Activated CD8-positive, alpha-beta T cell treated with anti-CD3 and anti-CD28 coated beads, Interleukin-2, amount 10 ng/mL, durations not matched to agents 7 days and 5 days (primary cell): ENCODE data around the gene TSC22D4. TPM values are rescaled to one million over a fixed set of nuclear protein-coding genes. Genes with fewer than 3 reads are reported as not detected.

ENCODE experiments used
- ATAC-seq: fragments of 150-1000 bp; cut with Tn5 transposase; one replicate; pipeline ENCODE4 v1.10.0; 2021; ENCODE audit warnings: moderate library complexity
- CTCF ChIA-PET: fragments of 350-600 bp; sonication (Branson Sonifier 250); formaldehyde crosslinking; loops from one replicate; lab custom pipeline; 2021; ENCODE audit warnings: antibody characterized with exemption; lab: Charles Lee
- POLR2A ChIA-PET: fragments of 350-600 bp; sonication (Branson Sonifier 250); formaldehyde crosslinking; loops from one replicate; lab custom pipeline; 2021; ENCODE audit warnings: antibody characterized with exemption; lab: Charles Lee
- DNase-seq: peaks from one replicate; pipeline ENCODE4 v3.0.0-alpha.2; 2020
- H3K27ac Mint-ChIP-seq: one replicate; pipeline ENCODE4 v1.8.0; 2021; ENCODE audit warnings: mild to moderate bottlenecking, mixed read lengths
- H3K27me3 Mint-ChIP-seq: one replicate; pipeline ENCODE4 v1.8.0; 2021; ENCODE audit warnings: low read depth, mixed read lengths
- H3K36me3 Mint-ChIP-seq: one replicate; pipeline ENCODE4 v1.8.0; 2021; ENCODE audit warnings: low read depth, mixed read lengths
- H3K4me1 Mint-ChIP-seq: one replicate; pipeline ENCODE4 v1.8.0; 2021; ENCODE audit warnings: low read depth, mixed read lengths
- H3K4me3 Mint-ChIP-seq: one replicate; pipeline ENCODE4 v1.8.0; 2021; ENCODE audit warnings: mild to moderate bottlenecking, mixed read lengths
- H3K9me3 Mint-ChIP-seq: one replicate; pipeline ENCODE4 v1.8.0; 2022; ENCODE audit warnings: mixed read lengths; ENCODE audit not compliant: insufficient read depth
- total RNA-seq, 2 experiments: library from RNA; stranded (reverse); gene quantifications; one replicate each; pipeline ENCODE4 v1.2.3, GENCODE V29; 2021

Gene TSC22D4
- total RNA-seq, 2 experiments from 2014 or later: 129 to 132 TPM

GRCh38 chr7:100471021-100471420 is 8.0 kb downstream of the TSC22D4 start:
- CTCF ChIA-PET: interaction anchor here (0.8 to 4.9 kb wide), 4 partner anchors 9 to 255 kb away, joined by 3 to 47 read pairs (median 16); partner anchors contain the start of gene TSC22D4
- ATAC-seq: no peak

GRCh38 chr7:100469227-100470044 is 9.6 kb downstream of the TSC22D4 start:
- H3K4me3 Mint-ChIP-seq: no peak overlapping the region
- H3K27me3 Mint-ChIP-seq: no peaks in the 10 kb centered on the region
- peaks cover 44% of the 10 kb centered on the region for H3K36me3 Mint-ChIP-seq

More at GRCh38 chr7:100471021-100471420, 8.0 kb downstream of the TSC22D4 start:
- no peaks in the 10 kb centered on the region for H3K27me3 Mint-ChIP-seq
- peak overlapping the region; percentile 34 for H3K27ac Mint-ChIP-seq
- POLR2A ChIA-PET: no interaction called here
- DNase-seq: no peak
- peaks cover 54% of the 10 kb centered on the region for H3K36me3 Mint-ChIP-seq
- no peak overlapping the region for H3K4me3 Mint-ChIP-seq
- peaks cover 32% of the 10 kb centered on the region for H3K4me1 Mint-ChIP-seq
- H3K9me3 Mint-ChIP-seq: no peaks in the 10 kb centered on the region

GRCh38 chr7:100467638-100468373 is 11.2 kb downstream of the TSC22D4 start:
- DNase-seq (no peak), ATAC-seq (no peak)
- peaks cover 34% of the 10 kb centered on the region for H3K36me3 Mint-ChIP-seq
- peaks cover 7% of the 10 kb centered on the region for H3K4me1 Mint-ChIP-seq
- no peaks in the 10 kb centered on the region for H3K27me3 Mint-ChIP-seq
- CTCF ChIA-PET: interaction anchor here (2.2 to 4.9 kb wide), 2 partner anchors 12 to 91 kb away, joined by 18 to 47 read pairs; no protein-coding TSS in a partner anchor
- no peak overlapping the region for H3K4me3 Mint-ChIP-seq
- POLR2A ChIA-PET: interaction anchor here (0.6 kb wide), 1 partner anchor 27 kb away, joined by 3 read pairs; no protein-coding TSS in a partner anchor
- no peaks in the 10 kb centered on the region for H3K9me3 Mint-ChIP-seq
- H3K27ac Mint-ChIP-seq: no peak overlapping the region

More at GRCh38 chr7:100469227-100470044, 9.6 kb downstream of the TSC22D4 start:
- peaks cover 21% of the 10 kb centered on the region for H3K4me1 Mint-ChIP-seq
- ChIA-PET CTCF (interaction anchor here (0.7 to 4.9 kb wide), 15 partner anchors 9 to 383 kb away, joined by 3 to 47 read pairs (median 5); partner anchors contain the start of genes FBXO24, SLC12A9 and TSC22D4), POLR2A (interaction anchor here (2.1 kb wide), 1 partner anchor 90 kb away, joined by 5 read pairs; no protein-coding TSS in a partner anchor)
- ATAC-seq: peak; percentile 85
- H3K9me3 Mint-ChIP-seq: no peaks in the 10 kb centered on the region
- DNase-seq: peak; percentile 86
- peak overlapping the region; percentile 39 for H3K27ac Mint-ChIP-seq

GRCh38 chr7:100466653-100467605 is 12.1 kb downstream of the TSC22D4 start:
- Mint-ChIP-seq H3K4me3 (no peak overlapping the region), H3K27me3 (no peaks in the 10 kb centered on the region), H3K9me3 (no peaks in the 10 kb centered on the region), H3K4me1 (peaks cover 5% of the 10 kb centered on the region), H3K27ac (no peak overlapping the region), H3K36me3 (peaks cover 31% of the 10 kb centered on the region)
- ChIA-PET CTCF (interaction anchor here (4.9 kb wide), 1 partner anchor 92 kb away, joined by 47 read pairs; no protein-coding TSS in a partner anchor), POLR2A (no interaction called here)
- ATAC-seq: no peak
- DNase-seq: no peak

GRCh38 chr7:100465702-100466311 is 13.2 kb downstream of the TSC22D4 start:
- Mint-ChIP-seq H3K27me3 (no peaks in the 10 kb centered on the region), H3K9me3 (no peaks in the 10 kb centered on the region), H3K36me3 (peaks cover 37% of the 10 kb centered on the region), H3K4me3 (no peak overlapping the region), H3K4me1 (peaks cover 3% of the 10 kb centered on the region), H3K27ac (no peak overlapping the region)
- ChIA-PET POLR2A (interaction anchor here (1.3 kb wide), 1 partner anchor 10 kb away, joined by 3 read pairs; no protein-coding TSS in a partner anchor), CTCF (interaction anchor here (0.9 to 2.2 kb wide), 4 partner anchors 17 to 98 kb away, joined by 4 to 7 read pairs (median 6); no protein-coding TSS in a partner anchor)
- ATAC-seq (no peak), DNase-seq (no peak)

GRCh38 chr7:100465299-100465698 is 13.7 kb downstream of the TSC22D4 start:
- H3K27ac Mint-ChIP-seq: no peak overlapping the region
- H3K4me1 Mint-ChIP-seq: peaks cover 3% of the 10 kb centered on the region

GRCh38 chr7:100464791-100465190 is 14.2 kb downstream of the TSC22D4 start:
- POLR2A ChIA-PET: interaction anchor here (1.0 to 1.3 kb wide), 2 partner anchors 9 to 11 kb away, joined by 3 read pairs; no protein-coding TSS in a partner anchor
- ATAC-seq: no peak
- Mint-ChIP-seq H3K27ac (no peak overlapping the region), H3K36me3 (peaks cover 30% of the 10 kb centered on the region), H3K27me3 (no peaks in the 10 kb centered on the region), H3K9me3 (no peaks in the 10 kb centered on the region), H3K4me1 (peaks cover 3% of the 10 kb centered on the region), H3K4me3 (no peak overlapping the region)
- DNase-seq: no peak
- CTCF ChIA-PET: interaction anchor here (1.0 to 2.2 kb wide), 4 partner anchors 14 to 96 kb away, joined by 3 to 7 read pairs (median 4); no protein-coding TSS in a partner anchor

More at GRCh38 chr7:100465299-100465698, 13.7 kb downstream of the TSC22D4 start:
- Mint-ChIP-seq H3K4me3 (no peak overlapping the region), H3K27me3 (no peaks in the 10 kb centered on the region), H3K9me3 (no peaks in the 10 kb centered on the region), H3K36me3 (peaks cover 34% of the 10 kb centered on the region)
- ChIA-PET POLR2A (interaction anchor here (1.3 kb wide), 1 partner anchor 10 kb away, joined by 3 read pairs; no protein-coding TSS in a partner anchor), CTCF (interaction anchor here (0.9 to 2.2 kb wide), 5 partner anchors 15 to 98 kb away, joined by 3 to 7 read pairs (median 5); no protein-coding TSS in a partner anchor)
- DNase-seq (no peak), ATAC-seq (no peak)

- Mint-ChIP-seq H3K36me3 (peaks cover 32% of the 10 kb centered on the region), H3K4me1 (peaks cover 2% of the 10 kb centered on the region), H3K27me3 (no peaks in the 10 kb centered on the region), H3K4me3 (no peak within 1 kb of the TSS), H3K9me3 (no peaks in the 10 kb centered on the region), H3K27ac (no peak within 1 kb of the TSS)
- ATAC-seq (no peak), DNase-seq (no peak)
- ChIA-PET CTCF (interaction anchor here (1.0 to 2.2 kb wide), 2 partner anchors 13 to 96 kb away, joined by 3 to 7 read pairs; no protein-coding TSS in a partner anchor), POLR2A (interaction anchor here (1.0 kb wide), 1 partner anchor 10 kb away, joined by 3 read pairs; no protein-coding TSS in a partner anchor)
Measured at GRCh38 chr7:100464210-100464660, 14.8 kb downstream of the TSC22D4 start, which contains the start of gene SPACDR. SPACDR (minus strand) TSS chr7:100464260; CDS start chr7:100464025, 235 bp downstream.

- peaks cover 14% of the 10 kb centered on the region for H3K4me1 Mint-ChIP-seq
- no peak overlapping the region for H3K4me3 Mint-ChIP-seq
- peaks cover 17% of the 10 kb centered on the region for H3K36me3 Mint-ChIP-seq
- ChIA-PET CTCF (interaction anchor here (4.3 kb wide), 1 partner anchor 12 kb away, joined by 18 read pairs; no protein-coding TSS in a partner anchor), POLR2A (interaction anchor here (0.7 kb wide), 1 partner anchor 19 kb away, joined by 3 read pairs; no protein-coding TSS in a partner anchor)
- H3K9me3 Mint-ChIP-seq: no peaks in the 10 kb centered on the region
- no peaks in the 10 kb centered on the region for H3K27me3 Mint-ChIP-seq
- no peak overlapping the region for H3K27ac Mint-ChIP-seq
- DNase-seq (no peak), ATAC-seq (no peak)
Measured at GRCh38 chr7:100457033-100457432, 22.0 kb downstream of the TSC22D4 start.

- no peaks in the 10 kb centered on the region for H3K27me3 Mint-ChIP-seq
- ATAC-seq (no peak), DNase-seq (no peak)
- no peak overlapping the region for H3K27ac Mint-ChIP-seq
- peaks cover 14% of the 10 kb centered on the region for H3K4me1 Mint-ChIP-seq
- ChIA-PET CTCF (interaction anchor here (4.3 kb wide), 1 partner anchor 13 kb away, joined by 18 read pairs; no protein-coding TSS in a partner anchor), POLR2A (no interaction called here)
- H3K9me3 Mint-ChIP-seq: no peaks in the 10 kb centered on the region
- peaks cover 16% of the 10 kb centered on the region for H3K36me3 Mint-ChIP-seq
- no peak overlapping the region for H3K4me3 Mint-ChIP-seq
Measured at GRCh38 chr7:100456562-100456961, 22.5 kb downstream of the TSC22D4 start.
